Esophagus squamous epithelium (tissue), 5 donors: ENCODE measurements around the gene PRPF8. TPM values are rescaled to one million over a fixed set of nuclear protein-coding genes. Genes with fewer than 3 reads are reported as not detected.
"Not testable (repeated sequence)": the region's sequence is repeated elsewhere in the genome, so short reads cannot be mapped to it uniquely, and the experiment has no call there.

Experiments used
- DNase-seq: peaks from one replicate; lab custom pipeline; 2025; lab: John Stamatoyannopoulos, UW
- H3K27ac ChIP-seq, 4 donors: fragments of 200-600 bp; sonication (generic); one replicate each; pipeline ENCODE4 v1.5.1; 2016 to 2019; ENCODE audit warnings: mild to moderate bottlenecking in 1 of 4
- H3K27me3 ChIP-seq, 4 donors: fragments of 200-600 bp; sonication (generic); 1 replicate in 3 of 4; 2 replicates in 1 of 4; pipeline versions ENCODE4 v1.5.1 to v1.6.0; 2017 to 2021; ENCODE audit warnings: antibody characterized with exemption in 1 of 4
- H3K36me3 ChIP-seq, 3 donors: fragments of 200-600 bp; sonication (generic); one replicate each; pipeline ENCODE4 v1.5.1; 2016 to 2019
- H3K4me1 ChIP-seq, 3 donors: fragments of 200-600 bp; sonication (generic); one replicate each; pipeline ENCODE4 v1.5.1; 2017 to 2019
- H3K4me3 ChIP-seq, 4 donors: fragments of 200-600 bp; sonication (generic); 1 replicate in 3 of 4; 2 replicates in 1 of 4; pipeline ENCODE4 v1.5.1; 2016 to 2019; ENCODE audit warnings: mild to moderate bottlenecking in 2 of 4, moderate library complexity in 1 of 4
- H3K9me3 ChIP-seq, 3 donors: fragments of 200-600 bp; sonication (generic); one replicate each; pipeline ENCODE4 v1.5.1; 2016 to 2019
- CTCF ChIP-seq, 6 experiments: fragments of 450-650 bp in 4 of 6; fragments of 200-600 bp in 2 of 6; sonication (generic) in 2 of 6; IDR thresholded peaks; one replicate each; pipeline ENCODE4 v1.5.1; 2016 to 2019; ENCODE audit warnings: antibody characterized with exemption in 6 of 6, mild to moderate bottlenecking in 4 of 6, moderate library complexity in 4 of 6
- POLR2A ChIP-seq, 4 donors: fragments of 450-650 bp; IDR thresholded peaks; one replicate each; pipeline ENCODE4 v1.6.1; 2017; ENCODE audit warnings: antibody characterized with exemption in 4 of 4, mild to moderate bottlenecking in 4 of 4, moderate library complexity in 3 of 4
- whole genome bisulfite sequencing, 2 donors: methylation state at CpG; one replicate each; pipeline ENCODE4 v1.1.5; 2018; 5-methylcytosine and 5-hydroxymethylcytosine counted together
- intact Hi-C: fragments of 100-400 bp; cut with DNase I; formaldehyde crosslinking; loops from one replicate; pipeline ENCODE4 v1.15.0; 2022
- total RNA-seq, 4 donors: library from RNA; depleted of rRNA; stranded (reverse); fragments of >200 nt; gene quantifications; one replicate each; pipeline ENCODE4 v1.1.0, GENCODE V29; 2016
- donor health status: DM: yes; HTN: yes; CAD: no.

Gene PRPF8
- total RNA-seq, 4 donors from 2014 or later, result 112 to 157 (median 145) TPM

- Histone ChIP-seq H3K4me3 (no peak overlapping the region), H3K36me3 (no peaks in the 10 kb centered on the region), H3K4me1 (peaks cover 0 to 9% (median 0%) of the 10 kb centered on the region in 3 donors), H3K27ac (no peak overlapping the region), H3K9me3 (no peaks in the 10 kb centered on the region), H3K27me3 (no peaks in the 10 kb centered on the region)
- TF ChIP-seq CTCF (IDR thresholded peaks at IDR 0.05) (no peak), POLR2A (IDR thresholded peaks at IDR 0.05) (no peak)
- 68 to 86% methylated on average over 6 to 7 of the region's 8 CpGs for WGBS, 2 donors
- DNase-seq, result no peak
- intact Hi-C loops, result no loop called here
Measured at GRCh38 chr17:1690544-1691221, 6.0 kb upstream of the PRPF8 start.

- DNase-seq, H3K36me3 ChIP-seq, H3K27ac ChIP-seq, H3K4me3 ChIP-seq, H3K9me3 ChIP-seq, intact Hi-C loops, H3K27me3 ChIP-seq: not testable (repeated sequence)
- H3K4me1 ChIP-seq, result peaks cover 7 to 25% (median 8%) of the 10 kb centered on the region in 3 donors
- WGBS, 2 donors, result 70 to 71% methylated on average over 2 to 5 of the region's 6 CpGs
Measured at GRCh38 chr17:1688405-1688804, 3.7 kb upstream of the PRPF8 start.

GRCh38 chr17:1686086-1686485 lies 1.4 kb upstream of the PRPF8 start:
- H3K4me1 ChIP-seq, result peaks cover 10 to 37% (median 13%) of the 10 kb centered on the region in 3 donors
- H3K9me3 ChIP-seq, result no peaks in the 10 kb centered on the region
- H3K27me3 ChIP-seq, result no peaks in the 10 kb centered on the region
- WGBS, 2 donors, result 41 to 47% methylated on average over 7 of the region's 7 CpGs
- no peak for DNase-seq
- peaks cover 0 to 24% (median 15%) of the 10 kb centered on the region in 3 donors for H3K36me3 ChIP-seq
- H3K4me3 ChIP-seq, result no peak overlapping the region
- H3K27ac ChIP-seq, result no peak overlapping the region
- TF ChIP-seq CTCF (IDR thresholded peaks at IDR 0.05) (no peak), POLR2A (IDR thresholded peaks at IDR 0.05) (no peak)
- intact Hi-C loops, result no loop called here

- H3K4me3 ChIP-seq, result peak overlapping the region; percentile 69 to 92 (median 82)
- DNase-seq, result no peak
- TF ChIP-seq CTCF (IDR thresholded peaks at IDR 0.05), result no peak
- no peak for TF ChIP-seq POLR2A (IDR thresholded peaks at IDR 0.05)
- no peaks in the 10 kb centered on the region for H3K27me3 ChIP-seq
- peaks cover 11 to 50% (median 41%) of the 10 kb centered on the region in 3 donors for H3K36me3 ChIP-seq
- 50 to 64% methylated on average over 4 to 5 of the region's 5 CpGs for WGBS, 2 donors
- H3K9me3 ChIP-seq, result no peaks in the 10 kb centered on the region
- peaks cover 10 to 37% (median 13%) of the 10 kb centered on the region in 3 donors for H3K4me1 ChIP-seq
- H3K27ac ChIP-seq, result peak overlapping the region in 3 of 4 donors; percentile 93 to 97 (median 94)
- intact Hi-C loops, result no loop called here
Measured at GRCh38 chr17:1683459-1683858, 1.2 kb downstream of the PRPF8 start.

- DNase-seq, result no peak
- Histone ChIP-seq H3K4me1 (no peaks in the 10 kb centered on the region), H3K9me3 (no peaks in the 10 kb centered on the region), H3K36me3 (peaks cover 67 to 100% (median 98%) of the 10 kb centered on the region in 3 donors), H3K27ac (no peak overlapping the region), H3K27me3 (no peaks in the 10 kb centered on the region), H3K4me3 (no peak overlapping the region)
- intact Hi-C loops, result no loop called here
- TF ChIP-seq POLR2A (IDR thresholded peaks at IDR 0.05), result no peak
- no peak for TF ChIP-seq CTCF (IDR thresholded peaks at IDR 0.05)
- 95% methylated on average over 8 to 9 of the region's 13 CpGs for WGBS, 2 donors
Measured at GRCh38 chr17:1676401-1676800, 8.3 kb downstream of the PRPF8 start.
